Measurements from ENCODE around the gene PCDHGA10. TPM values are rescaled to one million over a fixed set of nuclear protein-coding genes. Genes with fewer than 3 reads are reported as not detected.

The PCDHGA10 gene
- total RNA-seq, 1 experiment from 2014 or later: 3.8 TPM

GRCh38 chr5:141392429-141393198, 20.2 kb upstream of the PCDHGA10 start, which contains the start of gene PCDHGA8:
Gene PCDHGA8, plus strand, starts transcription at chr5:141392633. Its CDS starts 181 bp downstream, at chr5:141392814.
- H3K36me3 ChIP-seq (ENCODE audit: control insufficient read depth in 1 of 2, insufficient read depth in 2 of 2, low read length in 2 of 2): no peaks in the 10 kb centered on the region
- no peaks in the 10 kb centered on the region for H3K9me2 ChIP-seq (ENCODE audit: insufficient read depth)
- no TSS peak for BruUV-seq (replicated peaks)
- ChIA-PET POLR2A (no interaction called here), RAD21 (ENCODE audit: low non-redundant PET in 1 of 2, low total read pairs in 2 of 2, uncharacterized antibody in 2 of 2, unreplicated experiment in 2 of 2) (no interaction called here), CTCF (interaction anchor here (1.0 to 1.3 kb wide), 2 partner anchors 165 to 172 kb away, joined by 3 read pairs; no protein-coding TSS in a partner anchor)
- H3K4me2 ChIP-seq (ENCODE audit: low read length): no peak within 1 kb of the TSS
- H3K79me2 ChIP-seq (ENCODE audit: insufficient read depth, low read length): no peaks in the 10 kb centered on the region
- H3K4me1 ChIP-seq (ENCODE audit: control insufficient read depth in 1 of 2, insufficient read depth in 2 of 2, low read length in 2 of 2): no peaks in the 10 kb centered on the region
- intact Hi-C loops (cut with micrococcal nuclease): no loop called here
- no peak within 1 kb of the TSS for H3K4me3 ChIP-seq (replicated peaks in 1 of 2; ENCODE audit: low read depth in 1 of 2, low read length in 2 of 2)
- H2AFZ ChIP-seq (ENCODE audit: low read depth, low read length, poor library complexity, severe bottlenecking): no peak within 1 kb of the TSS
- ATAC-seq (peak; percentile 70), DNase-seq (ENCODE audit: low read depth, low spot score) (peak; percentile 21)
- no peaks in the 10 kb centered on the region for H3K9me3 ChIP-seq (ENCODE audit: control insufficient read depth in 1 of 2, insufficient read depth in 1 of 2, low read depth in 1 of 2, low read length in 2 of 2)
- TF ChIP-seq POLR2AphosphoS5 (IDR thresholded peaks at IDR 0.05; ENCODE audit: low read depth, low read length): no peak
- TF ChIP-seq FOSL1 (IDR thresholded peaks at IDR 0.05; ENCODE audit: low read depth): no peak
- TF ChIP-seq MAX (IDR thresholded peaks at IDR 0.05): peak; percentile 81
- no peak for TF ChIP-seq JUND (IDR thresholded peaks at IDR 0.05)
- TF ChIP-seq CTCF (IDR thresholded peaks at IDR 0.05 in 2 of 3, conservative IDR thresholded peaks at IDR 0.05 in 1 of 3; ENCODE audit: borderline replicate concordance in 1 of 3, insufficient read depth in 1 of 3, low read depth in 2 of 3, low read length in 2 of 3): peak; percentile 33 to 53 (median 52); a peak in 4 of 6 replicates
- TF ChIP-seq TCF7L2 (IDR thresholded peaks at IDR 0.05; ENCODE audit: borderline replicate concordance, extremely low read depth, insufficient read depth, insufficient read length): no peak
- no peak for TF ChIP-seq CEBPB (IDR thresholded peaks at IDR 0.05; ENCODE audit: low read depth)
- no peak for TF ChIP-seq ZFX (IDR thresholded peaks at IDR 0.05)
- TF ChIP-seq EZH2 (IDR thresholded peaks at IDR 0.05): no peak
- no peak for TF ChIP-seq CBX3 (IDR thresholded peaks at IDR 0.05; ENCODE audit: low read depth)
- TF ChIP-seq SIN3A (IDR thresholded peaks at IDR 0.05; ENCODE audit: low read depth): no peak
- peak; percentile 57 for TF ChIP-seq RAD21 (IDR thresholded peaks at IDR 0.05; ENCODE audit: low read depth)
- TF ChIP-seq POLR2A (IDR thresholded peaks at IDR 0.05; ENCODE audit: borderline replicate concordance, extremely low read depth, insufficient read depth, insufficient read length): no peak
- no peaks in the 10 kb centered on the region for H4K20me1 ChIP-seq (ENCODE audit: insufficient read depth)
- H3K27ac ChIP-seq (ENCODE audit: low read depth, low read length): no peak within 1 kb of the TSS
- no peak within 1 kb of the TSS for H3K9ac ChIP-seq (ENCODE audit: low read length)
- no peaks in the 10 kb centered on the region for H3K27me3 ChIP-seq (ENCODE audit: insufficient read depth, low read length)
